Measurements from ENCODE around the gene PRKCB.

DNA sequence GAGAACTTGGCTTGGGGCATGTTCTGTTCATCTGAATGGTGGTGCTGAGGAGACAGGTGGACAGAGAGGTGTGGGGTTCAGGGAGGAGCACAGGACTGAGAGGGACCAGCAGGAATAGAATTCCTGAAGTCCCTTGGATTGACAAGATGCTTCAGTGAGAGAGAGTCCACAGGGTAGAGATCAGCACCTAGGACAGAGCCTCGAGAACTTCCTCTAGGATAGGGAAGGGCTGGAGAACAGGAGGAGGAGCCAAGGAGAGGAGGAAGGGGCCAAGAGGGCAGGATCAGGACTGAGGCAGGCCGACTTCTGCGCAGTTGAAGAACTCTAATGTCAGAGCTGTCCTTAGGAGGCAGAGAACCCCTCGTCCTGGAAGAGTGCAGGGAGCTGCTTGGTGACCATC lies 138.4 kb downstream of the PRKCB start:
- TF ChIP-seq EZH2 (IDR thresholded peaks at IDR 0.05; ENCODE audit: borderline replicate concordance) (no peak), CTCF (IDR thresholded peaks at IDR 0.05; ENCODE audit: poor library complexity) (no peak), EZH2phosphoT487 (IDR thresholded peaks at IDR 0.05; ENCODE audit: low read depth, severe bottlenecking, unreplicated experiment) (no peak)
